HCT116 (cell line): ENCODE data around the gene RIT2. TPM values are rescaled to one million over a fixed set of nuclear protein-coding genes. Genes with fewer than 3 reads are reported as not detected.

ENCODE experiments used
- ATAC-seq: fragments of 200-7000 bp; cut with Tn5 transposase; 2 replicates; pipeline ENCODE4 v1.9.1; 2020; ENCODE audit warnings: mild to moderate bottlenecking, moderate library complexity
- BruUV-seq: library from RNA; stranded (reverse); fragments of 400-500 nt; replicated peaks from 2 replicates; lab custom pipeline; 2021; lab: Mats Ljungman, UMichigan
- CTCF ChIA-PET: fragments of 300-600 bp; sonication (Branson Sonifier 250); formaldehyde crosslinking; loops from one replicate; lab custom pipeline; 2021; ENCODE audit warnings: antibody characterized with exemption; lab: Charles Lee
- POLR2A ChIA-PET: fragments of 300-600, 350-600 bp; sonication (Branson Sonifier 250); formaldehyde crosslinking; loops from one replicate; lab custom pipeline; 2021; ENCODE audit warnings: antibody characterized with exemption; lab: Charles Lee
- RAD21 ChIA-PET, 2 experiments: fragments of 300-600 bp; sonication (Branson Sonifier 250); formaldehyde crosslinking; loops; one replicate each; lab custom pipeline; 2023; ENCODE audit warnings: low total read pairs in 2 of 2; ENCODE audit not compliant: uncharacterized antibody in 2 of 2, unreplicated experiment in 2 of 2, low non-redundant PET in 1 of 2; lab: Charles Lee
- DNase-seq: peaks from one replicate; pipeline ENCODE4 v3.0.0-alpha.2; 2010; ENCODE audit warnings: low read depth, low spot score
- H2AFZ ChIP-seq: fragments of 200-600 bp; shearing (Covaris generic), sonication (generic); 2 replicates; pipeline ENCODE4 v1.6.1; 2017; ENCODE audit warnings: low read depth, mixed run types, mixed read lengths, antibody characterized with exemption, low read length; ENCODE audit not compliant: poor library complexity, severe bottlenecking
- H3K27ac ChIP-seq: 2 replicates; pipeline ENCODE4 v1.5.1; 2012; ENCODE audit warnings: low read depth, low read length
- H3K27me3 ChIP-seq: fragments of 200-600 bp; sonication (generic); 2 replicates; pipeline ENCODE4 v1.6.1; 2016; ENCODE audit warnings: mixed run types, low read length, mixed read lengths; ENCODE audit not compliant: insufficient read depth
- H3K36me3 ChIP-seq, 2 experiments: fragments of 200-500 bp in 1 of 2; fragments of 200-600 bp in 1 of 2; sonication (Bioruptor generic) in 1 of 2; sonication (generic) in 1 of 2; 2 replicates each; pipeline versions ENCODE4 v1.5.1 to v1.6.1; 2014 to 2016; ENCODE audit warnings: low read length in 2 of 2, inconsistent platforms in 1 of 2, mixed read lengths in 1 of 2, mixed run types in 1 of 2; ENCODE audit not compliant: insufficient read depth in 2 of 2, control insufficient read depth in 1 of 2
- H3K4me1 ChIP-seq, 2 experiments: fragments of 200-600 bp in 1 of 2; sonication (generic) in 1 of 2; 2 replicates each; pipeline versions ENCODE4 v1.5.1 to v1.6.1; 2012 to 2017; ENCODE audit warnings: low read length in 2 of 2, inconsistent platforms in 1 of 2, mild to moderate bottlenecking in 1 of 2, mixed read lengths in 1 of 2, mixed run types in 1 of 2, moderate library complexity in 1 of 2; ENCODE audit not compliant: insufficient read depth in 2 of 2, control insufficient read depth in 1 of 2
- H3K4me2 ChIP-seq: fragments of 200-600 bp; sonication (generic); 2 replicates; pipeline ENCODE4 v1.6.1; 2017; ENCODE audit warnings: mixed run types, low read length, mixed read lengths
- H3K4me3 ChIP-seq, 2 experiments: fragments of 200-600 bp in 1 of 2; sonication (generic) in 1 of 2; replicated peaks in 1 of 2; 2 replicates each; pipeline ENCODE4 v1.5.1; 2011 to 2016; ENCODE audit warnings: low read length in 2 of 2, control low read depth in 1 of 2, low read depth in 1 of 2, mild to moderate bottlenecking in 1 of 2, mixed read lengths in 1 of 2, mixed run types in 1 of 2
- H3K79me2 ChIP-seq: fragments of 200-600 bp; sonication (generic); 2 replicates; pipeline ENCODE4 v1.6.1; 2017; ENCODE audit warnings: mild to moderate bottlenecking, mixed run types, low read length, moderate library complexity, mixed read lengths; ENCODE audit not compliant: insufficient read depth
- H3K9ac ChIP-seq: fragments of 200-600 bp; sonication (generic); 2 replicates; pipeline ENCODE4 v1.6.1; 2016; ENCODE audit warnings: low read length, mixed read lengths
- H3K9me2 ChIP-seq: fragments of 200-600 bp; sonication (generic), shearing (Covaris generic); 2 replicates; pipeline ENCODE4 v1.6.1; 2017; ENCODE audit warnings: mixed run types, mild to moderate bottlenecking, moderate library complexity; ENCODE audit not compliant: insufficient read depth
- H3K9me3 ChIP-seq, 2 experiments: fragments of 200-500 bp in 1 of 2; fragments of 200-600 bp in 1 of 2; sonication (Bioruptor generic) in 1 of 2; sonication (generic) in 1 of 2; 2 replicates each; pipeline ENCODE4 v1.6.1; 2014 to 2017; ENCODE audit warnings: low read length in 2 of 2, mixed read lengths in 2 of 2, inconsistent platforms in 1 of 2, low read depth in 1 of 2, mild to moderate bottlenecking in 1 of 2, mixed run types in 1 of 2, moderate library complexity in 1 of 2; ENCODE audit not compliant: control insufficient read depth in 1 of 2, insufficient read depth in 1 of 2
- H4K20me1 ChIP-seq: fragments of 200-600 bp; sonication (generic), shearing (Covaris generic); 2 replicates; pipeline ENCODE4 v1.6.1; 2017; ENCODE audit warnings: mixed run types, mild to moderate bottlenecking, moderate library complexity; ENCODE audit not compliant: insufficient read depth
- ELF1 ChIP-seq: IDR thresholded peaks from 2 replicates; pipeline ENCODE4 v1.6.1; 2012; ENCODE audit warnings: low read depth, borderline replicate concordance
- EZH2phosphoT487 ChIP-seq: fragments of 200-600 bp; IDR thresholded peaks from 2 replicates; pipeline ENCODE4 v1.6.1; 2018; ENCODE audit warnings: antibody characterized with exemption, borderline replicate concordance
- JUND ChIP-seq: IDR thresholded peaks from 2 replicates; pipeline ENCODE4 v1.6.1; 2012
- POLR2A ChIP-seq: IDR thresholded peaks from 2 replicates; pipeline ENCODE4 v1.7.0; 2011; ENCODE audit warnings: borderline replicate concordance; ENCODE audit not compliant: insufficient read depth, insufficient read length; ENCODE audit errors: extremely low read depth
- TCF7L2 ChIP-seq: IDR thresholded peaks from 2 replicates; pipeline ENCODE4 v1.7.0; 2011; ENCODE audit warnings: borderline replicate concordance, inconsistent platforms; ENCODE audit not compliant: insufficient read depth, insufficient read length; ENCODE audit errors: extremely low read depth
- intact Hi-C: fragments of 100-400 bp; cut with micrococcal nuclease; formaldehyde crosslinking; loops from 2 replicates; pipeline ENCODE4 v1.10.0; 2022
- total RNA-seq: library from RNA; stranded (reverse); gene quantifications from one replicate; pipeline ENCODE4 v1.2.1, GENCODE V29; 2021; ENCODE audit not compliant: unreplicated experiment
- TF ChIP-seq, protein P1 (sequence below): IDR thresholded peaks from 2 replicates; pipeline ENCODE4 v1.6.1; 2012
- TF ChIP-seq, protein P2 (sequence below): IDR thresholded peaks from 2 replicates; pipeline ENCODE4 v1.6.1; 2012
- TF ChIP-seq, protein P3 (sequence below): IDR thresholded peaks from 2 replicates; pipeline ENCODE4 v1.6.1; 2012; ENCODE audit warnings: low read depth

RIT2 gene
- total RNA-seq, 1 experiment from 2014 or later = not detected

DNA sequence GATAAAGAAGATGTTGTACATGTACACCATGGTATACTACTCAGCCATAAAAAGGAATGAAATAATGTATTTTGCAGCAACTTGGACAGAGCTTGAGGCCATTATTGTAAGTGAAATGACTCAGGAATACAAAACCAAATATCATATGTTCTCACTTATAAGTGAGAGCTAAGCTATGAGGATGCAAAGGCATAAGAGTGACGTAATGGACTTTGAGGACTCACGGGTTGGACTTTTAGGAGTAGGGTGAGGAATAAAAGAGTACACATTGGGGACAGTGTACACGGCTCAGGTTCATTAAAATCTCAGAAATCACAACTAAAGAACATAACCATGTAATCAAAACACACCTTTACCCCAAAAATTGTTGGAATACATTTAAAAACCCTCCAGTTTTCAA, 206.4 kb downstream of the RIT2 start:
- intact Hi-C loops = no loop called here
- ChIA-PET POLR2A (no interaction called here), RAD21 (no interaction called here), CTCF (no interaction called here)
- Histone ChIP-seq H4K20me1 (no peaks in the 10 kb centered on the region), H3K36me3 (no peaks in the 10 kb centered on the region), H2AFZ (no peak overlapping the region), H3K9ac (no peak overlapping the region), H3K9me2 (no peaks in the 10 kb centered on the region), H3K79me2 (no peaks in the 10 kb centered on the region), H3K4me2 (no peak overlapping the region), H3K4me1 (no peaks in the 10 kb centered on the region), H3K27me3 (no peaks in the 10 kb centered on the region), H3K9me3 (peaks cover 7 to 16% of the 10 kb centered on the region in 2 experiments; a peak in 2 of 4 replicates), H3K27ac (no peak overlapping the region), H3K4me3 (no peak overlapping the region)
- DNase-seq (no peak), ATAC-seq (no peak)
- TF ChIP-seq, protein P1, sequence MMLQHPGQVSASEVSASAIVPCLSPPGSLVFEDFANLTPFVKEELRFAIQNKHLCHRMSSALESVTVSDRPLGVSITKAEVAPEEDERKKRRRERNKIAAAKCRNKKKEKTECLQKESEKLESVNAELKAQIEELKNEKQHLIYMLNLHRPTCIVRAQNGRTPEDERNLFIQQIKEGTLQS = no peak
- TF ChIP-seq POLR2A = no peak
- no peak for TF ChIP-seq EZH2phosphoT487
- TF ChIP-seq, protein P2, sequence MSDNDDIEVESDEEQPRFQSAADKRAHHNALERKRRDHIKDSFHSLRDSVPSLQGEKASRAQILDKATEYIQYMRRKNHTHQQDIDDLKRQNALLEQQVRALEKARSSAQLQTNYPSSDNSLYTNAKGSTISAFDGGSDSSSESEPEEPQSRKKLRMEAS = no peak
- TF ChIP-seq, protein P3, sequence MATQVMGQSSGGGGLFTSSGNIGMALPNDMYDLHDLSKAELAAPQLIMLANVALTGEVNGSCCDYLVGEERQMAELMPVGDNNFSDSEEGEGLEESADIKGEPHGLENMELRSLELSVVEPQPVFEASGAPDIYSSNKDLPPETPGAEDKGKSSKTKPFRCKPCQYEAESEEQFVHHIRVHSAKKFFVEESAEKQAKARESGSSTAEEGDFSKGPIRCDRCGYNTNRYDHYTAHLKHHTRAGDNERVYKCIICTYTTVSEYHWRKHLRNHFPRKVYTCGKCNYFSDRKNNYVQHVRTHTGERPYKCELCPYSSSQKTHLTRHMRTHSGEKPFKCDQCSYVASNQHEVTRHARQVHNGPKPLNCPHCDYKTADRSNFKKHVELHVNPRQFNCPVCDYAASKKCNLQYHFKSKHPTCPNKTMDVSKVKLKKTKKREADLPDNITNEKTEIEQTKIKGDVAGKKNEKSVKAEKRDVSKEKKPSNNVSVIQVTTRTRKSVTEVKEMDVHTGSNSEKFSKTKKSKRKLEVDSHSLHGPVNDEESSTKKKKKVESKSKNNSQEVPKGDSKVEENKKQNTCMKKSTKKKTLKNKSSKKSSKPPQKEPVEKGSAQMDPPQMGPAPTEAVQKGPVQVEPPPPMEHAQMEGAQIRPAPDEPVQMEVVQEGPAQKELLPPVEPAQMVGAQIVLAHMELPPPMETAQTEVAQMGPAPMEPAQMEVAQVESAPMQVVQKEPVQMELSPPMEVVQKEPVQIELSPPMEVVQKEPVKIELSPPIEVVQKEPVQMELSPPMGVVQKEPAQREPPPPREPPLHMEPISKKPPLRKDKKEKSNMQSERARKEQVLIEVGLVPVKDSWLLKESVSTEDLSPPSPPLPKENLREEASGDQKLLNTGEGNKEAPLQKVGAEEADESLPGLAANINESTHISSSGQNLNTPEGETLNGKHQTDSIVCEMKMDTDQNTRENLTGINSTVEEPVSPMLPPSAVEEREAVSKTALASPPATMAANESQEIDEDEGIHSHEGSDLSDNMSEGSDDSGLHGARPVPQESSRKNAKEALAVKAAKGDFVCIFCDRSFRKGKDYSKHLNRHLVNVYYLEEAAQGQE = no peak
- no peak for TF ChIP-seq TCF7L2
- no peak for TF ChIP-seq ELF1
- TF ChIP-seq JUND = no peak
- no TSS peak for BruUV-seq
